KMS-11 (cell line): ENCODE data around the gene HS6ST2.

Experiments used
- H2AFZ ChIP-seq: fragments of 200-600 bp; sonication (generic); 2 replicates; pipeline ENCODE4 v1.6.1; 2016; ENCODE audit warnings: antibody characterized with exemption, mixed run types, low read depth
- H3K27ac ChIP-seq: fragments of 200-600 bp; sonication (generic); 2 replicates; pipeline ENCODE4 v1.6.1; 2016; ENCODE audit warnings: mild to moderate bottlenecking, mixed run types
- H3K27me3 ChIP-seq: fragments of 200-600 bp; sonication (generic); 2 replicates; pipeline ENCODE4 v1.6.1; 2017; ENCODE audit warnings: mild to moderate bottlenecking, low read depth, mixed run types, moderate library complexity; ENCODE audit not compliant: insufficient read depth
- H3K36me3 ChIP-seq: fragments of 200-600 bp; sonication (generic); 2 replicates; pipeline ENCODE4 v1.6.1; 2017; ENCODE audit warnings: mild to moderate bottlenecking, mixed run types; ENCODE audit not compliant: insufficient read depth
- H3K4me1 ChIP-seq: fragments of 200-600 bp; sonication (generic); 2 replicates; pipeline ENCODE4 v1.6.1; 2016; ENCODE audit warnings: mild to moderate bottlenecking, low read depth, mixed run types; ENCODE audit not compliant: poor library complexity, severe bottlenecking
- H3K4me2 ChIP-seq: fragments of 200-600 bp; sonication (generic); 2 replicates; pipeline ENCODE4 v1.7.0; 2016; ENCODE audit warnings: mild to moderate bottlenecking, mixed run types
- H3K4me3 ChIP-seq: fragments of 200-600 bp; sonication (generic); IDR thresholded peaks from 2 replicates; pipeline ENCODE4 v1.6.1; 2017; ENCODE audit warnings: low read depth, low read length, mixed read lengths; ENCODE audit not compliant: insufficient read depth
- H3K79me2 ChIP-seq: fragments of 200-600 bp; sonication (generic); 2 replicates; pipeline ENCODE4 v1.6.1; 2016; ENCODE audit warnings: low read depth, mixed run types; ENCODE audit not compliant: insufficient read depth
- H3K9ac ChIP-seq: fragments of 200-600 bp; sonication (generic); 2 replicates; pipeline ENCODE4 v1.6.1; 2016; ENCODE audit warnings: mild to moderate bottlenecking, mixed run types
- H4K20me1 ChIP-seq: fragments of 200-600 bp; sonication (generic); 2 replicates; pipeline ENCODE4 v1.6.1; 2016; ENCODE audit warnings: mild to moderate bottlenecking, mixed run types; ENCODE audit not compliant: insufficient read depth
- CTCF ChIP-seq: fragments of 200-600 bp; sonication (generic); conservative IDR thresholded peaks from 2 replicates; pipeline ENCODE4 v1.6.1; 2017; ENCODE audit warnings: low read depth, mild to moderate bottlenecking, antibody characterized with exemption, low read length, moderate library complexity, mixed read lengths

Gene HS6ST2

GRCh38 chrX:132714913-132715312 is 243.5 kb downstream of the HS6ST2 start:
- Histone ChIP-seq H3K36me3 (no peaks in the 10 kb centered on the region), H3K4me1 (no peaks in the 10 kb centered on the region), H3K79me2 (no peaks in the 10 kb centered on the region), H3K4me2 (no peak overlapping the region), H4K20me1 (no peaks in the 10 kb centered on the region), H3K4me3 (no peak overlapping the region), H3K9ac (no peak overlapping the region), H3K27ac (no peak overlapping the region), H2AFZ (no peak overlapping the region), H3K27me3 (no peaks in the 10 kb centered on the region)
- no peak for TF ChIP-seq CTCF

DNA sequence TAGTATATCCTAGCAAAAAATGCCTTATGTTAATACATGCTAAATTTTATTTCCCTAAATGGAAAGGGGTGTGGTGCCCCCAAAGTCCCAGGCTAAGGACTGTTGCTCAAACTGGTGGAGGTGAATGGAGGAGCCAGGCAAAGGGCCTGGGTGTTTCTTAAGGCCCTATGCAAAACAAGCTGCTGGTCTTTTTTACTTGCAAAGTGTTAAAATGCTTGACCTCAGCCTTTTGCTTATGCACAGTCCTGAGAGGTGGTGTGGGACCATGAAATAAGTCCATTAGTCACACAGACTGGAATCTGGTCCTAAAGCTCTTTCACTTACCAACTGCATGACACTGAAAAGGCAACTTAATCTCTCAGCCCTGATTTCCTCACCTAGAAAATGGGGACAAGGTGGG is 246.1 kb downstream of the HS6ST2 start:
- Histone ChIP-seq H3K9ac (no peak overlapping the region), H3K4me2 (no peak overlapping the region), H3K79me2 (no peaks in the 10 kb centered on the region), H3K36me3 (no peaks in the 10 kb centered on the region), H4K20me1 (no peaks in the 10 kb centered on the region), H3K27me3 (no peaks in the 10 kb centered on the region), H3K4me1 (no peaks in the 10 kb centered on the region), H3K27ac (no peak overlapping the region), H2AFZ (no peak overlapping the region), H3K4me3 (no peak overlapping the region)
- no peak for TF ChIP-seq CTCF

- TF ChIP-seq CTCF = no peak
- H3K27me3 ChIP-seq = no peaks in the 10 kb centered on the region
Measured at GRCh38 chrX:132710656-132711155, 247.7 kb downstream of the HS6ST2 start.

DNA sequence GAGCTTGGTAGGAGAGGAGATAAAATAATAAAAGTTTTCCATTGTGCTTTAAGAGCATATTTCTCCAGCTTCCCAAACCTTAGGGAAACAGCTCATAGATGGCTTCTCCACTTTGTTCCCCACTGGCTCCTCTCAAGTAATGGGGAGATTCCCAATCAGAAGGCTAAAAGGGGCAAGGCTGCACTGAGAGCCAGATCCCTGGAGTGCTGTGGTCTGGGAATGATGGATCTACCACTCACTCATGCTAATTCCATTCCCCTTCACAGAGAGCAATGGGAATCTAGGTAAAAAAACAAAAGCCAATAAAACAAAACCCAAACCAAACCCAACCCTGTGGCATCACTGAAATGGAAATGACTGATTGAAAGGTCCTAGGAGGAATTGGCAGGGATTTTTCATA is 249.9 kb downstream of the HS6ST2 start:
- no peak overlapping the region for H3K9ac ChIP-seq
- H3K27ac ChIP-seq = no peak overlapping the region
- H3K4me1 ChIP-seq = no peaks in the 10 kb centered on the region
- TF ChIP-seq CTCF = no peak
- no peaks in the 10 kb centered on the region for H3K36me3 ChIP-seq
- H3K79me2 ChIP-seq = no peaks in the 10 kb centered on the region
- H2AFZ ChIP-seq = no peak overlapping the region
- no peaks in the 10 kb centered on the region for H4K20me1 ChIP-seq
- no peak overlapping the region for H3K4me2 ChIP-seq
- H3K27me3 ChIP-seq = no peaks in the 10 kb centered on the region
- H3K4me3 ChIP-seq = no peak overlapping the region

More at GRCh38 chrX:132710656-132711155, 247.7 kb downstream of the HS6ST2 start:
- Histone ChIP-seq H3K4me2 (no peak overlapping the region), H3K27ac (no peak overlapping the region), H4K20me1 (no peaks in the 10 kb centered on the region), H3K9ac (no peak overlapping the region), H3K79me2 (no peaks in the 10 kb centered on the region), H3K4me3 (no peak overlapping the region), H3K36me3 (no peaks in the 10 kb centered on the region), H2AFZ (no peak overlapping the region), H3K4me1 (no peaks in the 10 kb centered on the region)

DNA sequence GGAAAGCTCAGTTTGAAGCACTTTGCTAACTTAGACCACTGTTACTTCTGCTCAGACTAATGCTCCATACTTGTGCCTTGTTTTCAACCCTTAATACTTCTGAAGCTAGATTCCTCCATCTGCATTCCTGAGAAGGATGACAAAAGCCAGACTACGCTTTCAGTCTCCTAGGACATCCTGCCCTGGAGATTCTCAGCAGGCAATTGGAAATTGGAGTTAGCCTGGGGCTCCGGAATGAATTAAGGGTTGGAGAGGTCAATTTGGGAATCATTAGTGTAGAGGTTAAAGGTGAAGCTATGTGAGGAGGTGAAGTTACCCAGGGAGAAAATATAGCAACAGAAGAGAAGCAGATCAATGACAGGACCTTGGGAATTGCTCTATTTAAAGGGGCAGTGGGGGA is 253.7 kb downstream of the HS6ST2 start:
- no peak overlapping the region for H3K27ac ChIP-seq
- no peak overlapping the region for H3K9ac ChIP-seq
- no peak for TF ChIP-seq CTCF
- H3K4me2 ChIP-seq = no peak overlapping the region
- H2AFZ ChIP-seq = no peak overlapping the region
- H3K4me1 ChIP-seq = no peaks in the 10 kb centered on the region
- H3K79me2 ChIP-seq = no peaks in the 10 kb centered on the region
- H3K36me3 ChIP-seq = no peaks in the 10 kb centered on the region
- H3K27me3 ChIP-seq = no peaks in the 10 kb centered on the region
- H4K20me1 ChIP-seq = no peaks in the 10 kb centered on the region
- H3K4me3 ChIP-seq = no peak overlapping the region
